Esophagus muscularis mucosa (tissue), 4 donors: ENCODE data around the gene TNNT3. TPM values are rescaled to one million over a fixed set of nuclear protein-coding genes. Genes with fewer than 3 reads are reported as not detected.
"Not testable (repeated sequence)": the region's sequence is repeated elsewhere in the genome, so short reads cannot be mapped to it uniquely, and the experiment has no call there.

ENCODE experiments used
- DNase-seq: peaks from one replicate; pipeline ENCODE4 v3.0.0-alpha.2; 2017; ENCODE audit errors: extremely low spot score
- H3K27ac ChIP-seq, 4 donors: fragments of 200-600 bp; sonication (generic); replicated peaks in 1 of 4; 1 replicate in 3 of 4; 2 replicates in 1 of 4; pipeline ENCODE4 v1.5.1; 2016 to 2019; ENCODE audit warnings: mild to moderate bottlenecking in 1 of 4
- H3K27me3 ChIP-seq, 4 donors: fragments of 200-600 bp; sonication (generic); one replicate each; pipeline versions ENCODE4 v1.5.1 to v1.6.0; 2016 to 2019
- H3K36me3 ChIP-seq, 4 donors: fragments of 200-600 bp; sonication (generic); one replicate each; pipeline ENCODE4 v1.5.1; 2016 to 2019
- H3K4me1 ChIP-seq, 4 donors: fragments of 200-600 bp; sonication (generic); one replicate each; pipeline ENCODE4 v1.5.1; 2016 to 2019
- H3K4me3 ChIP-seq, 4 donors: fragments of 200-600 bp; sonication (generic); 1 replicate in 2 of 4; 2 replicates in 2 of 4; pipeline ENCODE4 v1.5.1; 2016 to 2019; ENCODE audit warnings: mild to moderate bottlenecking in 4 of 4, moderate library complexity in 1 of 4
- H3K9me3 ChIP-seq, 4 donors: fragments of 200-600 bp; sonication (generic); 1 replicate in 3 of 4; 2 replicates in 1 of 4; pipeline ENCODE4 v1.5.1; 2016 to 2019
- CTCF ChIP-seq, 3 experiments: fragments of 200-600 bp in 2 of 3; fragments of 450-650 bp in 1 of 3; sonication (generic) in 2 of 3; IDR thresholded peaks; one replicate each; pipeline ENCODE4 v1.5.1; 2017 to 2019; ENCODE audit warnings: antibody characterized with exemption in 3 of 3, mild to moderate bottlenecking in 2 of 3, moderate library complexity in 1 of 3
- EP300 ChIP-seq: sonication (generic); formaldehyde crosslinking; IDR thresholded peaks from one replicate; pipeline ENCODE4 v1.6.1; 2017; ENCODE audit warnings: antibody characterized with exemption
- POLR2A ChIP-seq: fragments of 450-650 bp; IDR thresholded peaks from one replicate; pipeline ENCODE4 v1.6.1; 2017; ENCODE audit warnings: antibody characterized with exemption, moderate library complexity, mild to moderate bottlenecking, low read depth
- POLR2AphosphoS5 ChIP-seq, 2 donors: sonication (generic); formaldehyde crosslinking; IDR thresholded peaks; one replicate each; pipeline ENCODE4 v1.6.1; 2017; ENCODE audit warnings: antibody characterized with exemption in 2 of 2
- WGBS: methylation state at CpG from one replicate; pipeline ENCODE4 v1.1.5; 2018; 5-methylcytosine and 5-hydroxymethylcytosine counted together
- intact Hi-C: fragments of 100-400 bp; cut with DNase I; formaldehyde crosslinking; loops from one replicate; pipeline ENCODE4 v1.15.1; 2023
- total RNA-seq, 4 donors: library from RNA; depleted of rRNA; stranded (reverse); fragments of >200 nt; gene quantifications; one replicate each; pipeline versions ENCODE4 v1.1.0 to v1.2.1, GENCODE V29; 2016

Gene TNNT3
- total RNA-seq, 4 donors from 2014 or later = 2.8 to 6.0 (median 3.6) TPM

GRCh38 chr11:1872267-1872985 lies 47.1 kb upstream of the TNNT3 start:
- H3K9me3 ChIP-seq = no peaks in the 10 kb centered on the region
- peaks cover 0 to 21% (median 2%) of the 10 kb centered on the region in 4 donors for H3K27me3 ChIP-seq
- H3K36me3 ChIP-seq = no peaks in the 10 kb centered on the region
- H3K27ac ChIP-seq = peak overlapping the region; percentile 9 to 62 (median 42)
- intact Hi-C loops = no loop called here
- 75% methylated on average over 17 of the region's 25 CpGs for WGBS
- DNase-seq = no peak
- peak overlapping the region in 3 of 4 donors; percentile 20 to 53 (median 42) for H3K4me3 ChIP-seq
- TF ChIP-seq EP300 (no peak), POLR2AphosphoS5 (IDR thresholded peaks at IDR 0.05) (no peak), CTCF (IDR thresholded peaks at IDR 0.05) (no peak), POLR2A (no peak)
- peaks cover 21 to 70% (median 65%) of the 10 kb centered on the region in 4 donors for H3K4me1 ChIP-seq

- peak overlapping the region; percentile 18 to 65 (median 42) for H3K27ac ChIP-seq
- no peaks in the 10 kb centered on the region for H3K9me3 ChIP-seq
- H3K4me1 ChIP-seq = peaks cover 29 to 70% (median 66%) of the 10 kb centered on the region in 4 donors
- no peak for DNase-seq
- TF ChIP-seq POLR2AphosphoS5 (IDR thresholded peaks at IDR 0.05) = no peak
- TF ChIP-seq CTCF (IDR thresholded peaks at IDR 0.05) = no peak
- no peak for TF ChIP-seq POLR2A
- no peak for TF ChIP-seq EP300
- H3K27me3 ChIP-seq = peaks cover 0 to 21% (median 2%) of the 10 kb centered on the region in 4 donors
- H3K36me3 ChIP-seq = no peaks in the 10 kb centered on the region
- peak overlapping the region in 3 of 4 donors; percentile 20 to 42 (median 27) for H3K4me3 ChIP-seq
- intact Hi-C loops = no loop called here
- WGBS = 25% methylated on average over 10 of the region's 11 CpGs
Observed at GRCh38 chr11:1873048-1873812, 46.3 kb upstream of the TNNT3 start.

GRCh38 chr11:1873813-1874150 lies 45.7 kb upstream of the TNNT3 start:
- intact Hi-C loops = not testable (repeated sequence)
- H3K4me3 ChIP-seq = peak overlapping the region in 1 of 4 donors; percentile 5
- WGBS = 83% methylated on average over 17 of the region's 17 CpGs

GRCh38 chr11:1874441-1875092 lies 44.9 kb upstream of the TNNT3 start:
- 82% methylated on average over 12 of the region's 17 CpGs for WGBS
- DNase-seq, intact Hi-C loops, H3K9me3 ChIP-seq, H3K36me3 ChIP-seq: not testable (repeated sequence)
- Histone ChIP-seq H3K27ac (peak overlapping the region; percentile 74 to 84 (median 80)), H3K27me3 (peaks cover 0 to 21% (median 2%) of the 10 kb centered on the region in 4 donors), H3K4me1 (peaks cover 30 to 73% (median 65%) of the 10 kb centered on the region in 4 donors), H3K4me3 (peak overlapping the region in 3 of 4 donors; percentile 1 to 15 (median 2))

More at GRCh38 chr11:1873813-1874150, 45.7 kb upstream of the TNNT3 start:
- not testable (repeated sequence) for H3K9me3 ChIP-seq, H3K36me3 ChIP-seq, DNase-seq
- Histone ChIP-seq H3K27ac (peak overlapping the region; percentile 18 to 65 (median 42)), H3K4me1 (peaks cover 29 to 71% (median 67%) of the 10 kb centered on the region in 4 donors), H3K27me3 (peaks cover 0 to 21% (median 2%) of the 10 kb centered on the region in 4 donors)

GRCh38 chr11:1875093-1875850 lies 44.2 kb upstream of the TNNT3 start:
- H3K36me3 ChIP-seq = no peaks in the 10 kb centered on the region
- no peaks in the 10 kb centered on the region for H3K9me3 ChIP-seq
- peak overlapping the region in 3 of 4 donors; percentile 2 to 15 (median 12) for H3K4me3 ChIP-seq
- intact Hi-C loops = no loop called here
- DNase-seq = no peak
- peak overlapping the region; percentile 74 to 84 (median 80) for H3K27ac ChIP-seq
- WGBS = 58% methylated on average over 14 of the region's 28 CpGs
- peaks cover 37 to 78% (median 67%) of the 10 kb centered on the region in 4 donors for H3K4me1 ChIP-seq
- TF ChIP-seq POLR2A = no peak
- no peak for TF ChIP-seq EP300
- no peak for TF ChIP-seq CTCF (IDR thresholded peaks at IDR 0.05)
- no peak for TF ChIP-seq POLR2AphosphoS5 (IDR thresholded peaks at IDR 0.05)
- peaks cover 0 to 19% (median 2%) of the 10 kb centered on the region in 4 donors for H3K27me3 ChIP-seq

- Histone ChIP-seq H3K4me3 (peak overlapping the region; percentile 18 to 26 (median 23)), H3K27me3 (peaks cover 0 to 13% (median 0%) of the 10 kb centered on the region in 4 donors), H3K27ac (peak overlapping the region; percentile 74 to 84 (median 80)), H3K4me1 (peaks cover 43 to 78% (median 67%) of the 10 kb centered on the region in 4 donors)
- H3K9me3 ChIP-seq, H3K36me3 ChIP-seq, intact Hi-C loops, DNase-seq: not testable (repeated sequence)
- 78% methylated on average over 12 of the region's 13 CpGs for WGBS
Observed at GRCh38 chr11:1875851-1876301, 43.6 kb upstream of the TNNT3 start.
